Karpas-422 (cell line): ENCODE measurements around the gene PPP2R2B. TPM values are rescaled to one million over a fixed set of nuclear protein-coding genes. Genes with fewer than 3 reads are reported as not detected.

Experiments
- DNase-seq: peaks from one replicate; pipeline ENCODE4 v3.0.0-alpha.2; 2015
- H2AFZ ChIP-seq: fragments of 200-600 bp; sonication (generic); 2 replicates; pipeline ENCODE4 v1.6.1; 2014; ENCODE audit warnings: antibody characterized with exemption, low read length, mixed read lengths
- H3K27ac ChIP-seq: fragments of 200-600 bp; sonication (generic); 2 replicates; pipeline ENCODE4 v1.5.1; 2014; ENCODE audit warnings: mild to moderate bottlenecking, low read length, moderate library complexity
- H3K27me3 ChIP-seq: fragments of 200-600 bp; sonication (generic); 2 replicates; pipeline ENCODE4 v1.6.1; 2014; ENCODE audit warnings: low read length, mixed read lengths
- H3K36me3 ChIP-seq: fragments of 200-600 bp; sonication (generic); 2 replicates; pipeline ENCODE4 v1.6.1; 2014; ENCODE audit warnings: low read length, mixed read lengths; ENCODE audit not compliant: insufficient read depth
- H3K4me1 ChIP-seq: fragments of 200-600 bp; sonication (generic); 2 replicates; pipeline ENCODE4 v1.6.1; 2014; ENCODE audit warnings: mild to moderate bottlenecking, low read length, mixed read lengths
- H3K4me2 ChIP-seq: fragments of 200-600 bp; sonication (generic); 2 replicates; pipeline ENCODE4 v1.6.1; 2014; ENCODE audit warnings: low read length, low read depth, mild to moderate bottlenecking; ENCODE audit not compliant: poor library complexity, severe bottlenecking
- H3K4me3 ChIP-seq: fragments of 200-600 bp; sonication (generic); 2 replicates; pipeline ENCODE4 v1.5.1; 2014; ENCODE audit warnings: mild to moderate bottlenecking, antibody characterized with exemption, low read length, mixed read lengths
- H3K79me2 ChIP-seq: fragments of 200-600 bp; sonication (generic); 2 replicates; pipeline ENCODE4 v1.6.1; 2014; ENCODE audit warnings: mild to moderate bottlenecking, low read length, mixed read lengths
- H3K9ac ChIP-seq: fragments of 200-600 bp; sonication (generic); 2 replicates; pipeline ENCODE4 v1.6.0; 2014; ENCODE audit warnings: low read length
- H3K9me2 ChIP-seq: fragments of 200-600 bp; sonication (generic), shearing (Covaris generic); replicated peaks from 2 replicates; pipeline ENCODE4 v1.6.0; 2014; ENCODE audit warnings: mild to moderate bottlenecking, low read length, moderate library complexity; ENCODE audit not compliant: insufficient read depth
- H3K9me3 ChIP-seq: fragments of 300-700, 200-600 bp; sonication (generic); 2 replicates; pipeline ENCODE4 v1.6.1; 2014; ENCODE audit warnings: low read length, mixed read lengths
- H4K20me1 ChIP-seq: fragments of 200-600 bp; sonication (generic); 2 replicates; pipeline ENCODE4 v1.6.1; 2014; ENCODE audit warnings: mild to moderate bottlenecking, antibody characterized with exemption, low read length, low read depth; ENCODE audit not compliant: insufficient read depth
- total RNA-seq: library from RNA; depleted of rRNA; stranded (reverse); fragments of >200 nt; shearing (Covaris generic); gene quantifications from 2 replicates; pipeline ENCODE4 v1.2.3, GENCODE V29; 2014; ENCODE audit warnings: low replicate concordance; rRNA removed

The PPP2R2B gene
- total RNA-seq = not detected in 2 replicates

GRCh38 chr5:146878476-146879172, at the start of gene PPP2R2B:
PPP2R2B (minus strand) TSS chr5:146878757.
- no peaks in the 10 kb centered on the region for H3K4me1 ChIP-seq
- no peaks in the 10 kb centered on the region for H3K79me2 ChIP-seq
- no peaks in the 10 kb centered on the region for H3K9me3 ChIP-seq
- H4K20me1 ChIP-seq = no peaks in the 10 kb centered on the region
- H3K9me2 ChIP-seq = no peaks in the 10 kb centered on the region
- DNase-seq = no peak
- no peak within 1 kb of the TSS for H3K4me2 ChIP-seq
- no peak within 1 kb of the TSS for H3K4me3 ChIP-seq
- no peaks in the 10 kb centered on the region for H3K36me3 ChIP-seq
- H3K27me3 ChIP-seq = no peaks in the 10 kb centered on the region
- H3K27ac ChIP-seq = no peak within 1 kb of the TSS
- no peak within 1 kb of the TSS for H2AFZ ChIP-seq
- H3K9ac ChIP-seq = no peak within 1 kb of the TSS

GRCh38 chr5:146924132-146924531, 45.6 kb upstream of the PPP2R2B start:
- H3K4me3 ChIP-seq = no peak overlapping the region
- H4K20me1 ChIP-seq = no peaks in the 10 kb centered on the region
- no peaks in the 10 kb centered on the region for H3K79me2 ChIP-seq
- H2AFZ ChIP-seq = no peak overlapping the region
- H3K4me2 ChIP-seq = no peak overlapping the region
- no peak for DNase-seq
- H3K27ac ChIP-seq = no peak overlapping the region
- H3K9me3 ChIP-seq = no peaks in the 10 kb centered on the region
- H3K9me2 ChIP-seq = no peaks in the 10 kb centered on the region
- no peak overlapping the region for H3K9ac ChIP-seq
- H3K4me1 ChIP-seq = no peaks in the 10 kb centered on the region
- H3K27me3 ChIP-seq = no peaks in the 10 kb centered on the region
- no peaks in the 10 kb centered on the region for H3K36me3 ChIP-seq

- H3K9ac ChIP-seq = no peak overlapping the region
- H2AFZ ChIP-seq = no peak overlapping the region
- H3K27ac ChIP-seq = no peak overlapping the region
- no peaks in the 10 kb centered on the region for H3K36me3 ChIP-seq
- H3K9me2 ChIP-seq = no peaks in the 10 kb centered on the region
- no peak for DNase-seq
- H3K4me2 ChIP-seq = no peak overlapping the region
- H3K27me3 ChIP-seq = no peaks in the 10 kb centered on the region
- H3K9me3 ChIP-seq = no peaks in the 10 kb centered on the region
- no peaks in the 10 kb centered on the region for H3K4me1 ChIP-seq
- H3K79me2 ChIP-seq = no peaks in the 10 kb centered on the region
- no peak overlapping the region for H3K4me3 ChIP-seq
- H4K20me1 ChIP-seq = no peaks in the 10 kb centered on the region
Measured at GRCh38 chr5:146921225-146921624, 42.7 kb upstream of the PPP2R2B start.

GRCh38 chr5:146920351-146920881, 41.9 kb upstream of the PPP2R2B start:
- Histone ChIP-seq H3K27me3 (no peaks in the 10 kb centered on the region), H3K9me3 (no peaks in the 10 kb centered on the region), H3K4me1 (no peaks in the 10 kb centered on the region)

GRCh38 chr5:146919304-146919703, 40.7 kb upstream of the PPP2R2B start:
- no peak overlapping the region for H3K9ac ChIP-seq
- H3K27ac ChIP-seq = no peak overlapping the region
- no peaks in the 10 kb centered on the region for H3K9me3 ChIP-seq
- H4K20me1 ChIP-seq = no peaks in the 10 kb centered on the region
- H3K27me3 ChIP-seq = no peaks in the 10 kb centered on the region
- no peaks in the 10 kb centered on the region for H3K9me2 ChIP-seq
- no peaks in the 10 kb centered on the region for H3K79me2 ChIP-seq
- DNase-seq = no peak
- H3K4me3 ChIP-seq = no peak overlapping the region
- H2AFZ ChIP-seq = no peak overlapping the region
- no peaks in the 10 kb centered on the region for H3K4me1 ChIP-seq
- no peaks in the 10 kb centered on the region for H3K36me3 ChIP-seq
- no peak overlapping the region for H3K4me2 ChIP-seq

More at GRCh38 chr5:146920351-146920881, 41.9 kb upstream of the PPP2R2B start:
- Histone ChIP-seq H3K4me3 (no peak overlapping the region), H4K20me1 (no peaks in the 10 kb centered on the region), H3K27ac (no peak overlapping the region), H2AFZ (no peak overlapping the region), H3K9me2 (no peaks in the 10 kb centered on the region), H3K36me3 (no peaks in the 10 kb centered on the region), H3K9ac (no peak overlapping the region), H3K79me2 (no peaks in the 10 kb centered on the region), H3K4me2 (no peak overlapping the region)
- no peak for DNase-seq

GRCh38 chr5:146917931-146918330, 39.4 kb upstream of the PPP2R2B start:
- H3K4me1 ChIP-seq = no peaks in the 10 kb centered on the region
- H3K9me3 ChIP-seq = no peaks in the 10 kb centered on the region
- H4K20me1 ChIP-seq = no peaks in the 10 kb centered on the region
- no peaks in the 10 kb centered on the region for H3K36me3 ChIP-seq
- no peak overlapping the region for H3K27ac ChIP-seq
- H2AFZ ChIP-seq = no peak overlapping the region
- H3K9me2 ChIP-seq = no peaks in the 10 kb centered on the region
- no peak overlapping the region for H3K4me3 ChIP-seq
- H3K27me3 ChIP-seq = no peaks in the 10 kb centered on the region
- H3K9ac ChIP-seq = no peak overlapping the region
- no peaks in the 10 kb centered on the region for H3K79me2 ChIP-seq
- no peak for DNase-seq
- H3K4me2 ChIP-seq = no peak overlapping the region

- Histone ChIP-seq H3K9me3 (no peaks in the 10 kb centered on the region), H3K9me2 (no peaks in the 10 kb centered on the region), H3K79me2 (no peaks in the 10 kb centered on the region), H3K36me3 (no peaks in the 10 kb centered on the region), H3K27me3 (no peaks in the 10 kb centered on the region), H3K4me3 (no peak overlapping the region), H3K4me2 (no peak overlapping the region), H3K4me1 (no peaks in the 10 kb centered on the region), H3K27ac (no peak overlapping the region), H2AFZ (no peak overlapping the region), H3K9ac (no peak overlapping the region), H4K20me1 (no peaks in the 10 kb centered on the region)
- no peak for DNase-seq
Measured at GRCh38 chr5:146912874-146913273, 34.3 kb upstream of the PPP2R2B start.

GRCh38 chr5:146910239-146910638, 31.7 kb upstream of the PPP2R2B start:
- no peak for DNase-seq
- Histone ChIP-seq H3K79me2 (no peaks in the 10 kb centered on the region), H3K9me2 (no peaks in the 10 kb centered on the region), H3K4me2 (no peak overlapping the region), H3K9ac (no peak overlapping the region), H3K4me3 (no peak overlapping the region), H3K27ac (no peak overlapping the region), H3K9me3 (no peaks in the 10 kb centered on the region), H4K20me1 (no peaks in the 10 kb centered on the region), H2AFZ (no peak overlapping the region), H3K4me1 (no peaks in the 10 kb centered on the region), H3K27me3 (no peaks in the 10 kb centered on the region), H3K36me3 (no peaks in the 10 kb centered on the region)
